Left renal cortex interstitium (tissue), 4 donors: ENCODE data around the gene SCD. TPM values are rescaled to one million over a fixed set of nuclear protein-coding genes. Genes with fewer than 3 reads are reported as not detected.

Experiments used
- DNase-seq, 4 donors: peaks; one replicate each; pipeline ENCODE4 v3.0.0-alpha.2; 2013; ENCODE audit warnings: low read depth in 4 of 4, low spot score in 2 of 4, missing footprints in 1 of 4
- polyA plus RNA-seq, 4 donors: library from polyadenylated mRNA; unstranded; fragments of 120-200 nt; gene quantifications; one replicate each; pipeline ENCODE4 v1.2.1, GENCODE V29; 2013; ENCODE audit not compliant: insufficient read length in 4 of 4

SCD gene
- polyA plus RNA-seq, 4 donors: 32.2 to 54.7 (median 44.1) TPM

DNA sequence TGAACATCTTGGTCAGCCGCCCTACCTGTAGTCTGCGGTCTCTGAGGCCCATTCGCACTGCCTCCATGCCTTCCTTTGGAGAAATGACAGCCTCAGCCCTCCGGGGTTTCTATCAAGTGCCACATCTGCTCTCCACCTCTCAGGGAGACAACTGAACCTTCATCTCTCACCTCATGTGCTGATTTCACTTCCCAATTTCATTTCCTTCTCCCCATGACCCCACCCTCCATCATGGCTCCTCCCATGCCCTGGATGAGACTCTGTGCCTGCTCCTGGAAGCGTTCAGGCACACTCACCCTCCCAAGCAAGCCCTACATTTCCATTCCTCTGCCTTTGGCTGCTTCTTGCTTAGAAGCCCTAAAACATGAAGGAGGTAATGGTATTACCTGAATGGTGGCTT lies 7.8 kb upstream of the SCD start:
- no peak for DNase-seq

- DNase-seq: no peak
Measured at GRCh38 chr10:100340948-100341847, 5.8 kb upstream of the SCD start.

- no peak for DNase-seq
Measured at GRCh38 chr10:100341953-100342626, 4.9 kb upstream of the SCD start.

- DNase-seq: no peak
Measured at GRCh38 chr10:100342627-100342972, 4.4 kb upstream of the SCD start.

DNA sequence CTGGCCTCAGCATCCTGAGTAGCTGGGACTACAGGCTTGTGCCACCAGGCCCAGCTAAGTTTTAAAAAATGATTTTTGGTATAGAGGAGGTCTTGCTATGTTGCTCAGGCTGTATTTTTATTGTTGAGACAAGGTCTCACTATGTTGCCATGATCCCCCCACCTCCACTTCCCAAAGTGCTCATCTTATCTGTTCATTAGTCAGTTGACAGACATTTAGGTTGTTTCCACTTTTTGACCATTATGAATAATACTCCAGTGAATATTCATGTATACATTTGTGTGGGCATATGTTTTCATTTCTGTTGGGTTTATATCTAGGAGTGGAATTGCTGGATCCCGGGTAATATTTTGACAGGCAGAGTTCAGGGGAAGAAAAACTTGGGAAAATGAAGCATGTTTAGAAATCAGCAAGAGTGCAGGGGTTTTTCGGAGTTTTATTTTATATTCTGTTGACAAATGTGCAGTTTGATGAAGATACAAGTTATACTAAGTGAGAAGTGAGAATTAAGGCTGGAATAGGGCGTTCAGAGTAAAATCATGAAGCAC lies 2.7 kb upstream of the SCD start:
- DNase-seq: no peak

- DNase-seq: no peak
Measured at GRCh38 chr10:100345570-100346330, 1.3 kb upstream of the SCD start.

DNA sequence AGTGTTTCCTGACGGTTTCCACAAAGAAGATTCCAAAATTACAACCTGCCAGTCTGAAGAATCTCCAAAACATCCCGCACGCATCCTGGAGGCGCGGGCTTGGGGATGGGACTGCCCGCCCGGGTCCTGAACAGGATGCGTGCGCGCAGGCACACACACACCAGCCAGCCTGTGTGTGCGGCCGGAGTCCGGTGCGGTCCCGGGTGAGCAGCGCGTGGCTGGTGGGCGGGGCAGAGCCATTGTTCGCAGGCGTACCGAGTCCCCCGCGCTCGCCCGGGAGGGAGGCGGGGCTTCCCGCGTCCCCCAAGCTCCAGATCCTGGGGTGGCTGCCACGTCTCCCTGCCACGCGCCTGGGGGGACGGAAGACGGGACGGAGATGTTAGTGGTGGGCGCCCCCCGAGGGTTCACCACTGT lies 675 bp upstream of the SCD start:
- peak in 3 of 4 donors; percentile 29 to 49 (median 34) for DNase-seq

DNA sequence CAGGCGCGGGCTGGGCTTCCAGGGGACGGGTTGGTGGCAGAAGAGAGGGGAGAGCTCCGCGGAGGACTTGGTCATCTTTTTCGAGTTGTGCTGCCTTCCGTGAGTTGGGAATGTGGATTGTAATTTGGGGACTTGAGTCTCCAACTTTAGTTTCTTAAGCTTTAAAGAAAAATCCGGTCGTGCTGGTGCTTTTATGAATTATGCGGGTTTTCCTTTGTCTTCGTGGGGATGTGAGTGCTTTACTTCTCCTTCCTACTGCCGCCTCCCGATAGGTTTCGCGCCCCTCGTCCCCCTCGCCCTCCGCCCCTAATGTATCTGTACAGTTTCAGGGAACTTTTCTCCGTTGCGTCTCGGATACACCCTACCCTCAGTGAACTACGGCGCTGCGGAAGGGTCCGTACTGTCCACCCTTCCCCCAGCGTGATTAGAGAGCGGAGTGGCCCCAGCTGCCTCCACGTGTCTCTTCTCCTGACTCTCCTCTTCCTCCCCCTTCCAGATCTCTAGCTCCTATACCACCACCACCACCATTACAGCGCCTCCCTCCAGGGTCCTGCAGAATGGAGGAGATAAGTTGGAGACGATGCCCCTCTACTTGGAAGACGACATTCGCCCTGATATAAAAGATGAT lies 649 bp downstream of the SCD start:
- no peak for DNase-seq

- DNase-seq: no peak
Measured at GRCh38 chr10:100348389-100348927, 1.4 kb downstream of the SCD start.

- no peak for DNase-seq
Measured at GRCh38 chr10:100349087-100349486, 2.1 kb downstream of the SCD start.

GRCh38 chr10:100349672-100350071 lies 2.6 kb downstream of the SCD start:
- no peak for DNase-seq

DNA sequence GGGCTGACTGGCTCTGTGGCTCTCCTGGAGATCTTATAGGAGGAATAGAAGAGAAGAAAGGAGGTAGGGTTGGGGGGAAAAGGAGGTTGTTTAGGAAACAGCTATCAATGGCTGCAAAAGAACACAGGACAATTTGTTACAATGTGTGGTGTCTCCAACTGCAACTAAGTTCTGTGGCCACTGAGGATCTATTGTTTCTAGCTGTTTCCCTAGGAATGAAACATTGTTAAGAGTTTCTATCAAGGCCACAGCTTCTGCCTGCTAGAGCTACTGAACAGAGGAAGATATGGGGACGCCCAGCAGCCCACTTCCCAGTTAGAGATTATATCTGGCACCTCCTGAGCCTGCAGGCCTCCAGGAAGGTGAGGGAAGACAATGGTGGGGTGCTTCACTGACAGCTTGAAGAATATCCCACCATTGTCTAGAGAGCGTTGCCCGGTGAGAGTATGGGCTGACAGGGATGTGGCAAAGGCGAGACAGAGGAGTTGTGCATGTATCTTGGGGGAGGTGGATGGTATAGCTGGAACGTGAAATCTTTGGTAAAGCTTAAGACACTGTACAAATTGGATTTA lies 4.0 kb downstream of the SCD start:
- no peak for DNase-seq

- no peak for DNase-seq
Measured at GRCh38 chr10:100353770-100354485, 6.9 kb downstream of the SCD start.

GRCh38 chr10:100355086-100355485 lies 8.1 kb downstream of the SCD start:
- DNase-seq: no peak

DNA sequence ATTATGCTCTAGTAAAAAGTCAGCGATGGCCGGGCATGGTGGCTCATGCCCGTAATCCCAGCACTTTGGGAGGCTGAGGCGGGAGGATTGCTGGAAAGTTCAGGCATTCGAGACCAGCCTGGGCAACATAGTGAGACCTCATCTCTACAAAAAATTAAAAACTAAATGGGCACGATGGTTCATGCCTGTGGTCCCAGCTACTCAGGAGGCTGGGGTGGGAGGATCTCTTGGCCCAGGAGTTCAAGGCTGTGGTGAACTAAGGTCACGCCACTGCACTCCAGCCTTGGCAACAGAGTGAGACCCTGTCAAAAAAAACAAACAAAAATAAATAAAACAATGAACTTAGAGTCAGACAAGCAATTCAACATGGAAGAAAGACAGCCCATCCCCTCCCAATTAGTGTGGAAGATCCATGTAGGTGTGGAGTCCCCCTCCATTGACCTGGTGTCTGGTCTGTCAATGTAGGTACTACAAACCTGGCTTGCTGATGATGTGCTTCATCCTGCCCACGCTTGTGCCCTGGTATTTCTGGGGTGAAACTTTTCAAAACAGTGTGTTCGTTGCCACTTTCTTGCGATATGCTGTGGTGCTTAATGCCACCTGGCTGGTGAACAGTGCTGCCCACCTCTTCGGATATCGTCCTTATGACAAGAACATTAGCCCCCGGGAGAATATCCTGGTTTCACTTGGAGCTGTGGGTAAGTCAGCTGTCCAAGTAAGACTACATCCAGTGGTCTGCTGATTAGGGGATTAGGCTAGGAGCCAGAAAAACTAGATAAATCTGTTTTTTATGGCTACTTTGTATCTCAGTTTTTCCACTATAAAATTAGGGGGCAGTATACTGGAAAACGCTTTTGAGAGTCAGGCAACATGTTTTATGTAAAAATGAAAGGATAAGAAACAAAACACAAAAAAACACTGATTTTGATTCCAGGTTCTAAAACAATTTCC lies 9.3 kb downstream of the SCD start:
- DNase-seq: no peak

DNA sequence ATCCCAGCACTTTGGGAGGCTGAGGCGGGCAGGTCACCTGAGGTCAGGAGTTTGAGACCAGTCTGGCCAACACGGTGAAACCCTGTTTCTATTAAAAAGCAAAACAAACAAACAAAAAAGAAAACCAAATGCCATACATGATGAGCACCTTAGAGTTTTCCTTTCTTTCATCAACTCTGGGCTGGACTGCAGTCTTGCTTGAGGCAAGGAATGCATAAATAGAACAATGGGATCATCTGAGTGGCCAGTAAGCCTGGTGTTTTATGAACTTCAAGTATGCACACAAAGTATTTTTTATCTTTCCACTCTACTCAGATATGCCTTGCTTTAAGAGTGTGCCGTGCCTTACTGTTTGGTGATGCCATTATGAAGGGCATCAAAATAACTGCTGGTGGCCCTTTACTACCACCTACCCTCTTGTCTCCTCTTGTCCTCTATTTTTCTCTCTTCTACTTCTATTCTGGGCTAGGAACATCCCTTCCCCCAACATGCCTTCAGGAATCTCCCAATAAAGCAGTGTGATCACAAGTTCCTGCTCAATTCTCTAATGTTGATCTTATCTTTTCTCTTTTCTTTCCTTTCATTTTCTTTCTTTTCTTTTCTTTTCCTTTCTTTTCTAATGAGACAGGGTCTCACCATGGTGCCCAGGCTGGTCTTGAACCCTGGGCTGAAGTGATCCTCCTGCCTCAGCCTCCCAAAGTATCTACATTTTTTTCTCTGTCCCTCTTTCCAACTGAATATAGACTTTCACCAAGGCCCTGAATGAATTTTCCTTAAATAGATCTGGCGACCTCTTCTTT lies 10.2 kb downstream of the SCD start:
- no peak for DNase-seq

GRCh38 chr10:100359030-100359432 lies 12.0 kb downstream of the SCD start:
- DNase-seq: no peak
